Activated CD8-positive, alpha-beta T cell treated with anti-CD3 and anti-CD28 coated beads for 36 hours (primary cell): ENCODE results near the gene HOXC11. TPM values are rescaled to one million over a fixed set of nuclear protein-coding genes. Genes with fewer than 3 reads are reported as not detected.

Source experiments
- ATAC-seq: fragments of 200-7000 bp; cut with Tn5 transposase; one replicate; pipeline ENCODE4 v1.10.0; 2021; ENCODE audit warnings: mild to moderate bottlenecking, moderate library complexity
- CTCF ChIA-PET: fragments of 350-600 bp; sonication (Branson Sonifier 250); formaldehyde crosslinking; loops from one replicate; lab custom pipeline; 2021; ENCODE audit warnings: antibody characterized with exemption; lab: Charles Lee
- POLR2A ChIA-PET: fragments of 350-600 bp; sonication (Branson Sonifier 250); formaldehyde crosslinking; loops from one replicate; lab custom pipeline; 2021; ENCODE audit warnings: antibody characterized with exemption; lab: Charles Lee
- DNase-seq: peaks from one replicate; pipeline ENCODE4 v3.0.0-alpha.2; 2020
- H3K27ac Mint-ChIP-seq: one replicate; pipeline ENCODE4 v1.8.0; 2021; ENCODE audit warnings: mild to moderate bottlenecking, mixed read lengths
- H3K27me3 Mint-ChIP-seq: one replicate; pipeline ENCODE4 v1.8.0; 2021; ENCODE audit warnings: mixed read lengths
- H3K36me3 Mint-ChIP-seq: one replicate; pipeline ENCODE4 v1.8.0; 2021; ENCODE audit warnings: low read depth, mixed read lengths
- H3K4me1 Mint-ChIP-seq: one replicate; pipeline ENCODE4 v1.8.0; 2021; ENCODE audit warnings: low read depth, mixed read lengths
- H3K4me3 Mint-ChIP-seq: one replicate; pipeline ENCODE4 v1.8.0; 2021; ENCODE audit warnings: mild to moderate bottlenecking, moderate library complexity, mixed read lengths
- H3K9me3 Mint-ChIP-seq: one replicate; pipeline ENCODE4 v1.8.0; 2021; ENCODE audit warnings: mixed read lengths
- intact Hi-C: fragments of 100-400 bp; cut with micrococcal nuclease; formaldehyde crosslinking; loops from one replicate; pipeline ENCODE4 v1.10.0; 2022
- total RNA-seq, 2 experiments: library from RNA; stranded (reverse); gene quantifications; one replicate each; pipeline ENCODE4 v1.2.3, GENCODE V29; 2021
- TF ChIP-seq, protein P1 (sequence below): fragments of 200-600 bp; IDR thresholded peaks from one replicate; pipeline ENCODE4 v1.8.0; 2022; ENCODE audit warnings: antibody characterized with exemption, mild to moderate bottlenecking

The HOXC11 gene
- total RNA-seq, 2 experiments from 2014 or later: not detected

DNA sequence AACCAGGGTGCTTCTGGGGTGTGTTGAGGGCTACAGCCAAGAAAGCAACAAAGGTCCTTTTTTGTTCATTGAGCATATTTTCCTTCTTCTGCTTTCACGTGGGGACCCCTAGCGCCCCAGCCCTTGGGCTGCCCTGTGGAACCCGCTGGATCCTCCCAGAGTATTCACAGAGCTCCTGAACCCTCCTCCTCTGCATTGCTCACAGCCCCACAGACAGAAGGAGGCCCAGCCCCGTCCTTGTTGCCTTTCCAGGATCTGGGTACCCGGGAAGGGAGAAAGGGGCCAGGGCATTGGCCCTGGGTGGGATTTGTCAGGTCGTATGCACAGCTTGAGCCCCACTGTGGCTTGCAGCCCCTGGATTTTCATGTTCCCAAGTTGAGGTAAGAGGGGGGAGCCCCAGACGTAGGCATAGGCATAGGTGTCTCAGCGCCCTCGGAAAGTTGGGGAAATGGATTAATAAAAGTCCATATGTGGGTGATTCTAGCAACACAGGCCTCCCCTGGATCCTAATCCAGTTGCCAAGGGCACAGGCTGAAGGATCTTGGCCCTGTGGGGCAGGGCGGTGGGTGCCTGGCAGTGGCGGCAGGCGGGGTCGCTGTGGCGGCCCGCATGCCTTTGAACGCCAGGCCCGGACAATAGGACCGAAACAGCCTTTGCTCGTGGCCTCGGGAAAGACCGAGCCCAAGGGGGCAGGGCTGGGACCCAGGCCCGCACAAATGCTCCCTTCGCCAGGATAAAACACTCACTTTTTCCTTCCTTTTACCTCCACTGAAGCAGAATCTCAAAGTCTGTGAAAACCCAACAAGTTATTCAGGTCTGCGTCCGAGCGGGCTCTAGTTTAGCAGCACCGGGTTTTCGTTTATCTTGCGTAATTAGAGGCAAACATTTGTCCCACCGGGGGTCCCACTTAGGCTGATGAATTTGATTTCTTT, 9.0 kb downstream of the HOXC11 start:
- Mint-ChIP-seq H3K9me3 (no peaks in the 10 kb centered on the region), H3K4me1 (peaks cover 13% of the 10 kb centered on the region), H3K27ac (no peak overlapping the region), H3K36me3 (no peaks in the 10 kb centered on the region), H3K4me3 (no peak overlapping the region), H3K27me3 (peaks cover 89% of the 10 kb centered on the region)
- ChIA-PET POLR2A (no interaction called here), CTCF (interaction anchor here (2.7 kb wide), 1 partner anchor 23 kb away, joined by 10 read pairs; no protein-coding TSS in a partner anchor)
- DNase-seq: no peak
- intact Hi-C loops: no loop called here
- TF ChIP-seq, protein P1, sequence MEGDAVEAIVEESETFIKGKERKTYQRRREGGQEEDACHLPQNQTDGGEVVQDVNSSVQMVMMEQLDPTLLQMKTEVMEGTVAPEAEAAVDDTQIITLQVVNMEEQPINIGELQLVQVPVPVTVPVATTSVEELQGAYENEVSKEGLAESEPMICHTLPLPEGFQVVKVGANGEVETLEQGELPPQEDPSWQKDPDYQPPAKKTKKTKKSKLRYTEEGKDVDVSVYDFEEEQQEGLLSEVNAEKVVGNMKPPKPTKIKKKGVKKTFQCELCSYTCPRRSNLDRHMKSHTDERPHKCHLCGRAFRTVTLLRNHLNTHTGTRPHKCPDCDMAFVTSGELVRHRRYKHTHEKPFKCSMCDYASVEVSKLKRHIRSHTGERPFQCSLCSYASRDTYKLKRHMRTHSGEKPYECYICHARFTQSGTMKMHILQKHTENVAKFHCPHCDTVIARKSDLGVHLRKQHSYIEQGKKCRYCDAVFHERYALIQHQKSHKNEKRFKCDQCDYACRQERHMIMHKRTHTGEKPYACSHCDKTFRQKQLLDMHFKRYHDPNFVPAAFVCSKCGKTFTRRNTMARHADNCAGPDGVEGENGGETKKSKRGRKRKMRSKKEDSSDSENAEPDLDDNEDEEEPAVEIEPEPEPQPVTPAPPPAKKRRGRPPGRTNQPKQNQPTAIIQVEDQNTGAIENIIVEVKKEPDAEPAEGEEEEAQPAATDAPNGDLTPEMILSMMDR: no peak
- no peak for ATAC-seq

DNA sequence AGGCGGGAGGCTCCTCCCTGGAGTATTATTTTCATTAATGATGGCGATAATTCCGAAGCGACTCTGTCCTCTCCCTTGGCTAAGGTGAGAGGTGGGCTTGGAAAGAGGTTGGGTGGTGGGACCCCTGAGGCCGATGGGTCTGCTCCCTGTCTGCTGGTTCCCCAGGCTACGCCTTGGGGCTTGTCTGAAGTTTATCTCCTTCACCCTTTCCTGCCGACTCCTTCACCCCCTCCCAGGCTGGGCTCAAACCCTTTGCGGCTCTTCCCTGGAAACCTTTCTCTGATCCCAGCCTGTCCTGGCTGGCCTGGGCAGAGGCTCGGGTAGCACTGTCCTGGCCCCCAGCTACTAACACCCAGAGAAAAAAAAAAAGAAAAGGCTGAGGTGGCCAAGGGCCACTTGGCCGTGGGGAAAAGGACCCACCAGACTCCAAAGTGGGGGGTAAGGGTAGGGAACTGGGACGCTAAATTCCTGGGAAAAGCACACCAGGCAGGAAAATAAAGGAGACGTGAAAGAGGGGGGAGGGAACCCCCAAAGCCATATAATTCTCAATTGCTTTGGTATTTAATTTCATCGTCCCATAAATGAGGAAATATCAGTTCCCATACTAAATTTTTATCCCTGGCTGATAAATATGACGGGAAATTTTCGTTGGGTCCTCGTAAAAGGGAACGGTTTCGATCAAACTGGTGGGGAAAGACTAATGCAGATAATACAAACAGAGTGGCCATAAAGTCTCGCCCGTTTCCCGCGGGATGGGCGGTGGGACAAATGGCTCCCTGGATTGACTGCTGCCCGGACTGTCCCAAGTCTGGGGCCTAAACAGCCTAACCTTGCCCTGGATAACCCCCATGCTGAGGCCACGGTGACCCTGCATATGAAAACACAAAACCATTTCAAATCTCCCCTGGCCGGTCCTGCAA, 10.0 kb downstream of the HOXC11 start:
- Mint-ChIP-seq H3K4me3 (no peak overlapping the region), H3K36me3 (no peaks in the 10 kb centered on the region), H3K27ac (no peak overlapping the region), H3K4me1 (peaks cover 13% of the 10 kb centered on the region), H3K9me3 (no peaks in the 10 kb centered on the region), H3K27me3 (peaks cover 91% of the 10 kb centered on the region)
- ATAC-seq (no peak), DNase-seq (no peak)
- ChIA-PET POLR2A (no interaction called here), CTCF (no interaction called here)
- TF ChIP-seq, protein P1: no peak
- intact Hi-C loops: no loop called here

DNA sequence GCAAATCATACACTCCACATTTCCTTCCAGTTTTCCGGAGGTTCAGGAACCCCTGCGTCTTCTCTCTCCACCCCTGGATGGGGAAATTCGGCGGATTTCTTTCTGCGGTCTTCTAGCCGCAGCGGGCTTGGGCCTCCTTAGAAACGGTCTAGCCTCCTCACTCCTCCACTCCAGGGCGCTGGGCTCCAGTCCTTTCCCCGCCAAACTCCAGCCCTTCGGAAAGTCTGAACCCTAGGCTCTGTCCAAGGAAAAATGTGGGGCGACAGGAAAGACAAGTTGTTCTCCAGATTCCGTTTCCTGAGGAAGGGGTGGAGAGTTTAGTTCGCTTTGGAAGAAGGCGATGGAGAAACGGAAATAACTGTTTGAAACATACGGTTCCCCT, 10.6 kb downstream of the HOXC11 start:
- Mint-ChIP-seq H3K36me3 (no peaks in the 10 kb centered on the region), H3K4me1 (peaks cover 14% of the 10 kb centered on the region), H3K4me3 (no peak overlapping the region), H3K27me3 (peaks cover 91% of the 10 kb centered on the region), H3K27ac (no peak overlapping the region), H3K9me3 (no peaks in the 10 kb centered on the region)
- no peak for DNase-seq
- intact Hi-C loops: no loop called here
- POLR2A ChIA-PET: no interaction called here
- TF ChIP-seq, protein P1: no peak
- no peak for ATAC-seq
- CTCF ChIA-PET: interaction anchor here (3.3 to 5.8 kb wide), 4 partner anchors 16 to 217 kb away, joined by 25 to 58 read pairs (median 35); partner anchors contain the start of genes HOXC5, HOXC9 and SMUG1

DNA sequence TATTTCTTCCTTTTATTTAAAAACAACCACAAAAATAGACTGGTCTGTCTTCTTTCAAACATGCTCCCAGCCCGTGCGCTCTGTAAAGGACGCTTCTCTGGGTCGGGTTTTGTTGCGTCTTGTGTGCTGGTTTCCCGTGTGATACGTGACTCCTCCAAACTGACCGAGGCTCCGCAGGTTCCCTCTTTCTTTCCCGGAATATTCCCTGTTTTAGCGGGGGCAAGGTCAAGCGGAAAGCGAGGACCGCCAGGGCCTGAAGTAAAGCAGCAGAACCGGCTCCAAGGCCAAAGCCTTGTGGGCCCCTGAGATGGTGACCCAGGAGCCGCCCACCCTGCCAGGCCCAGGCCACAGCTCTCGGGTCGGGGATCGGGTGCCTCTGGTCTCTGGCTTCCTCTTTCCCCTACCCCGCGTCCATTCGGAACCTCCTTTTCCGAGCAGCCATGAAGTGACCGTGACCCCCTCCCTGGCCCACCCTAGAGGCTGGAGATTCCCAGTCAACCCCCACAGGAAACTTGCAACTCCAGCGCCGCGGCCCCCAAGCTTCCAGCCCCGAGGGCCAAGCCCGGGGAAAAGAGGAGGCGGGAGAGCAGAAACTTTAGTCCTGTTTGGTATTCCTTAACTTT, 11.1 kb downstream of the HOXC11 start:
- ATAC-seq (no peak), DNase-seq (no peak)
- H3K36me3 Mint-ChIP-seq: no peaks in the 10 kb centered on the region
- peaks cover 17% of the 10 kb centered on the region for H3K4me1 Mint-ChIP-seq
- H3K4me3 Mint-ChIP-seq: no peak overlapping the region
- peaks cover 90% of the 10 kb centered on the region for H3K27me3 Mint-ChIP-seq
- intact Hi-C loops: no loop called here
- CTCF ChIA-PET: interaction anchor here (1.2 to 5.8 kb wide), 15 partner anchors 10 to 230 kb away, joined by 3 to 58 read pairs (median 15); partner anchors contain the start of genes HOXC13, HOXC5, HOXC9 and SMUG1
- TF ChIP-seq, protein P1: no peak
- H3K27ac Mint-ChIP-seq: no peak overlapping the region
- no peaks in the 10 kb centered on the region for H3K9me3 Mint-ChIP-seq
- POLR2A ChIA-PET: no interaction called here
